Measurements from ENCODE around the gene ZNF846. TPM values are rescaled to one million over a fixed set of nuclear protein-coding genes. Genes with fewer than 3 reads are reported as not detected.
"Not testable (repeated sequence)": the region's sequence is repeated elsewhere in the genome, so short reads cannot be mapped to it uniquely, and the experiment has no call there.

ZNF846 gene
- total and polyA plus RNA-seq, 9 of the 15 experiments (the other 6 are each of a cell fraction or from before 2014, with no cell fraction given), result 4.1 to 8.7 (median 7.8) TPM

GRCh38 chr19:9789579-9789978 lies 21.0 kb upstream of the ZNF846 start:
- H3K36me3 ChIP-seq (ENCODE audit: control insufficient read depth, insufficient read depth, low read length); in situ Hi-C loops (cut with MboI); H3K9me3 ChIP-seq (replicated peaks; ENCODE audit: control insufficient read depth, insufficient read depth, low read depth, low read length); POLR2A ChIA-PET; BruUV-seq (replicated peaks); intact Hi-C loops (cut with micrococcal nuclease); H3K27me3 ChIP-seq (ENCODE audit: control insufficient read depth in 2 of 2, insufficient read depth in 2 of 2, low read length in 2 of 2); ATAC-seq; H3K4me3 ChIP-seq; H4K20me1 ChIP-seq (replicated peaks; ENCODE audit: control insufficient read depth, insufficient read depth, low read length); H3K79me2 ChIP-seq (ENCODE audit: control insufficient read depth, insufficient read depth, low read length); H3K9me1 ChIP-seq (ENCODE audit: control insufficient read depth, insufficient read depth, low read length); FAIRE-seq; TF ChIP-seq ZBTB40 (CRISPR knock-in tag; IDR thresholded peaks at IDR 0.05): not testable (repeated sequence)
- CTCF ChIA-PET (ENCODE audit: low intra/inter-chr PET ratio), result interaction anchor here (1.9 kb wide), 1 partner anchor 164 kb away, joined by 12 read pairs; no protein-coding TSS in a partner anchor
- WGBS (ENCODE audit: insufficient coverage, low coverage, missing lambda C conversion rate), result 5% methylated on average over 5 of the region's 5 CpGs
- peak in 1 of 4 experiments; percentile 39 for DNase-seq (ENCODE audit: extremely low read depth in 1 of 4, low spot score in 3 of 4)
- H3K4me2 ChIP-seq (ENCODE audit: insufficient read depth, low read length), result peak overlapping the region; percentile 78
- peak; percentile 26; the same call in 1 of the 2 replicates for TF ChIP-seq GATAD2A (IDR thresholded peaks at IDR 0.05)
- 0 out of 2 replicates have a peak, but pooled peaks have one; percentile 28 for TF ChIP-seq GABPA (tag; conservative IDR thresholded peaks at IDR 0.05; ENCODE audit: low read depth)
- peak; percentile 11; the same call in 1 of the 2 replicates for TF ChIP-seq ZBTB40 (IDR thresholded peaks at IDR 0.05)
- TF ChIP-seq ZNF263 (CRISPR knock-in tag; IDR thresholded peaks at IDR 0.05; ENCODE audit: borderline replicate concordance), result peak; percentile 63; the same call in 1 of the 2 replicates
- peak; percentile 62 for TF ChIP-seq ZFX (CRISPR knock-in tag; IDR thresholded peaks at IDR 0.05)
- 0 out of 2 replicates have a peak, but pooled peaks have one; percentile 3 for TF ChIP-seq CBFA2T3 (IDR thresholded peaks at IDR 0.05)
- 0 out of 4 replicates have a peak, but pooled peaks of 1 of the 2 experiments have one; percentile 9 for TF ChIP-seq HDAC1 (IDR thresholded peaks at IDR 0.05)
- H2AFZ ChIP-seq (ENCODE audit: low read depth, low read length), result peak overlapping the region; percentile 82
- peak overlapping the region; percentile 96 for H3K27ac ChIP-seq (ENCODE audit: extremely low read depth, low read depth, low read length)
- H3K4me1 ChIP-seq (replicated peaks in 1 of 2; ENCODE audit: control insufficient read depth in 2 of 2, insufficient read depth in 2 of 2, low read length in 2 of 2), result peaks cover 45 to 48% of the 10 kb centered on the region in 2 experiments
- H3K9ac ChIP-seq (ENCODE audit: insufficient read depth in 1 of 2, low read depth in 2 of 2, low read length in 2 of 2), result peak overlapping the region in 1 of 2 experiments; percentile 48; a peak in 3 of 4 replicates

Measured in K562 (cell line).